HG02678 (cell line): ENCODE results near the gene SLC7A8.
"Not testable (repeated sequence)": the region's sequence is repeated elsewhere in the genome, so short reads cannot be mapped to it uniquely, and the experiment has no call there.

Source experiments
- ATAC-seq: cut with Tn5 transposase; IDR thresholded peaks from one replicate; pipeline ENCODE4 v1.9.1; 2021; ENCODE audit warnings: mild to moderate bottlenecking, moderate library complexity; ENCODE audit not compliant: unreplicated experiment

Gene SLC7A8

GRCh38 chr14:23117371-23118020 lies 66.0 kb downstream of the SLC7A8 start:
- no peak for ATAC-seq

GRCh38 chr14:23115918-23116317 lies 67.5 kb downstream of the SLC7A8 start:
- no peak for ATAC-seq

GRCh38 chr14:23115039-23115731 lies 68.3 kb downstream of the SLC7A8 start:
- ATAC-seq: no peak

- ATAC-seq: no peak
Observed at GRCh38 chr14:23114669-23115038, 68.8 kb downstream of the SLC7A8 start.

- ATAC-seq: no peak
Observed at GRCh38 chr14:23114120-23114458, 69.4 kb downstream of the SLC7A8 start.

GRCh38 chr14:23113431-23114119 lies 69.9 kb downstream of the SLC7A8 start:
- ATAC-seq: no peak

GRCh38 chr14:23112359-23113178 lies 70.9 kb downstream of the SLC7A8 start:
- no peak for ATAC-seq

- ATAC-seq: no peak
Observed at GRCh38 chr14:23110579-23111365, 72.7 kb downstream of the SLC7A8 start.

GRCh38 chr14:23109769-23110168 lies 73.7 kb downstream of the SLC7A8 start:
- no peak for ATAC-seq

GRCh38 chr14:23108169-23108568 lies 75.3 kb downstream of the SLC7A8 start:
- ATAC-seq: not testable (repeated sequence)

- ATAC-seq: not testable (repeated sequence)
Observed at GRCh38 chr14:23107620-23108019, 75.8 kb downstream of the SLC7A8 start.

GRCh38 chr14:23106747-23107045 lies 76.8 kb downstream of the SLC7A8 start:
- ATAC-seq: no peak

GRCh38 chr14:23105348-23105824 lies 78.1 kb downstream of the SLC7A8 start:
- no peak for ATAC-seq

GRCh38 chr14:23104591-23105347 lies 78.7 kb downstream of the SLC7A8 start, which contains the start of gene CIROP:
CIROP (minus strand) TSS chr14:23104989; CDS start chr14:23104920, 69 bp downstream.
- ATAC-seq: no peak

- no peak for ATAC-seq
Observed at GRCh38 chr14:23104070-23104590, 79.3 kb downstream of the SLC7A8 start.

- ATAC-seq: no peak
Observed at GRCh38 chr14:23103581-23103980, 79.9 kb downstream of the SLC7A8 start.

GRCh38 chr14:23102801-23103200 lies 80.7 kb downstream of the SLC7A8 start:
- ATAC-seq: no peak

- ATAC-seq: no peak
Observed at GRCh38 chr14:23101986-23102625, 81.4 kb downstream of the SLC7A8 start.
